A673 (cell line): ENCODE measurements around the gene ATXN7L3B. TPM values are rescaled to one million over a fixed set of nuclear protein-coding genes. Genes with fewer than 3 reads are reported as not detected.

ENCODE experiments used
- BruUV-seq: library from RNA; stranded (reverse); fragments of 400-500 nt; replicated peaks from 2 replicates; lab custom pipeline; 2021; lab: Mats Ljungman, UMichigan
- CTCF ChIA-PET: fragments of 300-600 bp; sonication (Branson Sonifier 250); formaldehyde crosslinking; loops from one replicate; lab custom pipeline; 2022; ENCODE audit warnings: antibody characterized with exemption; lab: Charles Lee
- POLR2A ChIA-PET: fragments of 300-600 bp; sonication (Branson Sonifier 250); formaldehyde crosslinking; loops from one replicate; lab custom pipeline; 2022; ENCODE audit warnings: antibody characterized with exemption; ENCODE audit not compliant: low non-redundant PET; lab: Charles Lee
- DNase-seq: peaks from one replicate; pipeline ENCODE4 v3.0.0-alpha.2; 2015; ENCODE audit warnings: low spot score
- H3K27ac ChIP-seq: fragments of 200-600 bp; sonication (generic); 2 replicates; pipeline ENCODE4 v1.5.1; 2016; ENCODE audit warnings: mixed run types, low read depth, mild to moderate bottlenecking, mixed read lengths, antibody characterized with exemption, low read length; ENCODE audit not compliant: poor library complexity, severe bottlenecking
- H3K27me3 ChIP-seq: fragments of 200-600 bp; sonication (generic); replicated peaks from 2 replicates; pipeline ENCODE4 v1.6.1; 2017; ENCODE audit warnings: mixed run types, low read depth, mild to moderate bottlenecking, mixed read lengths, antibody characterized with exemption, low read length; ENCODE audit not compliant: insufficient read depth, poor library complexity
- H3K36me3 ChIP-seq: fragments of 200-600 bp; sonication (generic); 2 replicates; pipeline ENCODE4 v1.6.1; 2016; ENCODE audit warnings: mixed run types, mild to moderate bottlenecking, mixed read lengths, antibody characterized with exemption, low read length; ENCODE audit not compliant: insufficient read depth, poor library complexity, severe bottlenecking
- H3K4me1 ChIP-seq: fragments of 200-600 bp; sonication (generic); 2 replicates; pipeline ENCODE4 v1.6.1; 2017; ENCODE audit warnings: mixed run types, mild to moderate bottlenecking, mixed read lengths, antibody characterized with exemption, low read length; ENCODE audit not compliant: insufficient read depth, poor library complexity, severe bottlenecking
- H3K4me3 ChIP-seq: fragments of 200-600 bp; sonication (generic); 2 replicates; pipeline ENCODE4 v1.5.1; 2016; ENCODE audit warnings: low read depth, mixed run types, mild to moderate bottlenecking, mixed read lengths, low read length; ENCODE audit not compliant: poor library complexity, severe bottlenecking
- H3K9me3 ChIP-seq: fragments of 200-600 bp; sonication (generic); 2 replicates; pipeline ENCODE4 v1.6.1; 2016; ENCODE audit warnings: mixed run types, low read depth, mild to moderate bottlenecking, mixed read lengths, antibody characterized with exemption, low read length; ENCODE audit not compliant: poor library complexity, severe bottlenecking
- CTCF ChIP-seq: fragments of 300-800, 200-600 bp; sonication (generic); conservative IDR thresholded peaks from 2 replicates; pipeline ENCODE4 v1.5.1; 2017; ENCODE audit warnings: low read depth, mild to moderate bottlenecking, antibody characterized with exemption, low read length, moderate library complexity, mixed read lengths
- EZH2 ChIP-seq: fragments of 200-600 bp; sonication (generic); IDR thresholded peaks from 2 replicates; pipeline ENCODE4 v1.6.1; 2017; ENCODE audit warnings: borderline replicate concordance, low read depth, mild to moderate bottlenecking, mixed read lengths, antibody characterized with exemption, low read length; ENCODE audit not compliant: poor library complexity, severe bottlenecking
- intact Hi-C: fragments of 100-400 bp; cut with micrococcal nuclease; formaldehyde crosslinking; loops from one replicate; pipeline ENCODE4 v1.10.0; 2022; ENCODE audit not compliant: unreplicated experiment
- total RNA-seq: library from RNA; stranded (reverse); gene quantifications from 2 replicates; pipeline ENCODE4 v1.2.3, GENCODE V29; 2021

Gene ATXN7L3B
- total RNA-seq, 1 experiment from 2014 or later, result 42.2 TPM

GRCh38 chr12:74526535-74526934 lies 11.1 kb upstream of the ATXN7L3B start:
- Histone ChIP-seq H3K36me3 (no peaks in the 10 kb centered on the region), H3K27ac (no peak overlapping the region), H3K4me3 (no peak overlapping the region), H3K4me1 (no peaks in the 10 kb centered on the region), H3K9me3 (no peaks in the 10 kb centered on the region), H3K27me3 (no peaks in the 10 kb centered on the region)
- TF ChIP-seq CTCF (no peak), EZH2 (no peak)
- CTCF ChIA-PET, result no interaction called here
- POLR2A ChIA-PET, result no interaction called here
- intact Hi-C loops, result no loop called here
- DNase-seq, result no peak
- no TSS peak for BruUV-seq

DNA sequence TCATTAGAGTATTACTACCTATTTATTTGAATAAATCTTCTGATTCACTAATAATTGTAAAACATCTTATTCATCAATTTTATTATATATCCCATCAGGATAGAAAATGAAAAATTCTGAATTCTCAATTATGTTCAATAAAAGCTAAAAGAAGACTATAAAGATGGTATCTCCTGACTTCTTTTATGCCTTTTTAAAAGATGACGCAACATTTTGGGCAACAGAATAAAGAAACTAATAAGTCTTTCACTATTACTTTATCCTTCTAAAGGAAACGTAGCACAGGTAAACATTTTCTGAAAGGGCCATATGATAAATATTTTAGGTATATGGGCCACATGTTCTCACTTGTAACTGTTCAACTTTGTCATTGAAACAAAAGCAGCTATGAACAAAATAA lies 10.1 kb upstream of the ATXN7L3B start:
- no peak for TF ChIP-seq CTCF
- no peak for TF ChIP-seq EZH2

DNA sequence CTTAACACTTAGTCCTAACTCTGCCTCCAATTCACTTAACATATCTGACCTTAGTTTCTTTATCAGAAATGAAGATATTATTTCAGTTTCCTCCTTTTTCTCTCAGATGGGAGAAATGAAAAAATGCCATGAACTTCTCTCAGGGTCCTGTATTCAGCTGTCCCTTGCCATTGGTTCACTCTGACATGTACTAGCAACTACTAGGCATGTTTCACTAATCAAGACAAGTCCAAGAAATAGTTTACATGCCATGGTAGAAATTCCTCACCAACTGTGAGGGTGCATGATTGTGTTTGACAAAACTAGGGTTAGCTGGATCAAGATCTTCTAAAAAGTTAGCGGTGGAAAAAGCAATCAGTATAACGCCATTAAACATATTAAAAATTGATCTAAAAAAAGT lies 7.0 kb upstream of the ATXN7L3B start:
- intact Hi-C loops, result loop anchor here (10.0 kb wide), 1 partner anchor 596 kb away; no protein-coding TSS in a partner anchor
- DNase-seq, result no peak
- BruUV-seq, result no TSS peak
- Histone ChIP-seq H3K27ac (no peak overlapping the region), H3K4me3 (no peak overlapping the region), H3K9me3 (no peaks in the 10 kb centered on the region), H3K27me3 (no peaks in the 10 kb centered on the region), H3K36me3 (no peaks in the 10 kb centered on the region), H3K4me1 (no peaks in the 10 kb centered on the region)
- CTCF ChIA-PET, result no interaction called here
- TF ChIP-seq EZH2, result no peak
- TF ChIP-seq CTCF, result no peak
- POLR2A ChIA-PET, result no interaction called here

More for the DNA sequence above, 10.1 kb upstream of the ATXN7L3B start:
- Histone ChIP-seq H3K27ac (no peak overlapping the region), H3K4me1 (no peaks in the 10 kb centered on the region), H3K9me3 (no peaks in the 10 kb centered on the region), H3K27me3 (no peaks in the 10 kb centered on the region), H3K36me3 (no peaks in the 10 kb centered on the region), H3K4me3 (no peak overlapping the region)
- CTCF ChIA-PET, result no interaction called here
- intact Hi-C loops, result no loop called here
- BruUV-seq, result no TSS peak
- no peak for DNase-seq
- POLR2A ChIA-PET, result no interaction called here
